Panc1 (cell line): ENCODE results near the gene GRB7. TPM values are rescaled to one million over a fixed set of nuclear protein-coding genes. Genes with fewer than 3 reads are reported as not detected.

Source experiments
- ATAC-seq: fragments of 200-7000 bp; cut with Tn5 transposase; 2 replicates; pipeline ENCODE4 v1.9.1; 2020; ENCODE audit warnings: mild to moderate bottlenecking, moderate library complexity
- BruUV-seq: library from RNA; stranded (reverse); fragments of 400-500 nt; replicated peaks from 2 replicates; lab custom pipeline; 2021; lab: Mats Ljungman, UMichigan
- CTCF ChIA-PET: fragments of 300-600 bp; sonication (Branson Sonifier 250); formaldehyde crosslinking; loops from one replicate; lab custom pipeline; 2022; ENCODE audit warnings: antibody characterized with exemption; lab: Charles Lee
- POLR2A ChIA-PET: fragments of 300-600 bp; sonication (Branson Sonifier 250); formaldehyde crosslinking; loops from one replicate; lab custom pipeline; 2022; ENCODE audit warnings: antibody characterized with exemption; lab: Charles Lee
- DNase-seq: peaks from one replicate; pipeline ENCODE4 v3.0.0-alpha.2; 2010; ENCODE audit warnings: low read depth, low spot score
- H3K27ac ChIP-seq: 2 replicates; pipeline ENCODE4 v1.5.1; 2011; ENCODE audit warnings: mild to moderate bottlenecking, low read length, inconsistent platforms
- H3K27me3 ChIP-seq: fragments of 200-500 bp; sonication (Bioruptor generic); 2 replicates; pipeline ENCODE4 v1.6.0; 2014; ENCODE audit warnings: low read length, inconsistent platforms; ENCODE audit not compliant: control insufficient read depth, insufficient read depth
- H3K36me3 ChIP-seq: fragments of 200-500 bp; sonication (Bioruptor generic); 2 replicates; pipeline ENCODE4 v1.5.1; 2014; ENCODE audit warnings: inconsistent platforms, mild to moderate bottlenecking, low read length, moderate library complexity; ENCODE audit not compliant: control insufficient read depth, insufficient read depth
- H3K4me1 ChIP-seq: 2 replicates; pipeline ENCODE4 v1.5.1; 2011; ENCODE audit warnings: inconsistent platforms, mild to moderate bottlenecking, low read length, moderate library complexity; ENCODE audit not compliant: control insufficient read depth, insufficient read depth
- H3K4me3 ChIP-seq, 2 experiments: 2 replicates each; pipeline ENCODE4 v1.5.1; 2011 to 2012; ENCODE audit warnings: low read depth in 2 of 2, low read length in 2 of 2, mild to moderate bottlenecking in 2 of 2, inconsistent platforms in 1 of 2, moderate library complexity in 1 of 2
- H3K9me3 ChIP-seq: fragments of 200-500 bp; sonication (Bioruptor generic); 2 replicates; pipeline ENCODE4 v1.5.1; 2014; ENCODE audit warnings: low read depth, mild to moderate bottlenecking, inconsistent platforms, low read length, moderate library complexity; ENCODE audit not compliant: control insufficient read depth, insufficient read depth
- POLR2AphosphoS5 ChIP-seq: IDR thresholded peaks from 2 replicates; pipeline ENCODE4 v1.6.1; 2012; ENCODE audit warnings: mild to moderate bottlenecking, low read depth, low read length, moderate library complexity
- REST ChIP-seq, 2 experiments: IDR thresholded peaks; 2 replicates each; pipeline ENCODE4 v1.6.1; 2011 to 2012; ENCODE audit warnings: low read depth in 2 of 2, control low read depth in 1 of 2, low read length in 1 of 2, mild to moderate bottlenecking in 1 of 2, moderate library complexity in 1 of 2; ENCODE audit not compliant: insufficient read depth in 1 of 2
- SIN3A ChIP-seq: IDR thresholded peaks from 2 replicates; pipeline ENCODE4 v1.6.1; 2012; ENCODE audit warnings: low read depth, mild to moderate bottlenecking, low read length, moderate library complexity, borderline replicate concordance; ENCODE audit not compliant: insufficient read depth
- TCF7L2 ChIP-seq: IDR thresholded peaks from 2 replicates; pipeline ENCODE4 v1.6.1; 2011; ENCODE audit warnings: mild to moderate bottlenecking, low read depth, low read length, inconsistent platforms
- in situ Hi-C: cut with HindIII; loops from 2 replicates; pipeline ENCODE4 v1.10.0; 2016; ENCODE audit warnings: low sequenced_read_pairs, low pct_unique_long_range_greater_than_20kb
- intact Hi-C: fragments of 100-400 bp; cut with micrococcal nuclease; formaldehyde crosslinking; loops from one replicate; pipeline ENCODE4 v1.10.0; 2022; ENCODE audit not compliant: unreplicated experiment
- total RNA-seq: library from RNA; stranded (reverse); gene quantifications from one replicate; pipeline ENCODE4 v1.2.1, GENCODE V29; 2021; ENCODE audit not compliant: unreplicated experiment
- TF ChIP-seq, protein P1 (sequence below): fragments of 450-650 bp; IDR thresholded peaks from 2 replicates; pipeline ENCODE4 v1.5.1; 2017; ENCODE audit warnings: mild to moderate bottlenecking

The GRB7 gene
- total RNA-seq, 1 experiment from 2014 or later = 2.8 TPM

GRCh38 chr17:39750131-39751015, 12.6 kb downstream of the GRB7 start:
- no TSS peak for BruUV-seq
- Histone ChIP-seq H3K36me3 (no peaks in the 10 kb centered on the region), H3K4me1 (peaks cover 5% of the 10 kb centered on the region; the same call in 1 of the 2 replicates), H3K4me3 (no peak overlapping the region), H3K27me3 (no peaks in the 10 kb centered on the region), H3K9me3 (no peaks in the 10 kb centered on the region), H3K27ac (no peak overlapping the region)
- TF ChIP-seq REST (IDR thresholded peaks at IDR 0.05; ENCODE audit: insufficient read depth in 1 of 2, low read depth in 2 of 2, low read length in 1 of 2) (no peak), SIN3A (no peak)
- ChIA-PET CTCF (interaction anchor here (1.0 kb wide), 1 partner anchor 20 kb away, joined by 11 read pairs; no protein-coding TSS in a partner anchor), POLR2A (no interaction called here)
- intact Hi-C loops (loop anchor here (5.0 kb wide), 1 partner anchor 123 kb away; the partner anchor contains the start of gene PPP1R1B), in situ Hi-C loops (no loop called here)
- ATAC-seq = no peak
- no peak for DNase-seq

- ATAC-seq = no peak
- no peak for DNase-seq
- H3K9me3 ChIP-seq = no peaks in the 10 kb centered on the region
- TF ChIP-seq, protein P1, sequence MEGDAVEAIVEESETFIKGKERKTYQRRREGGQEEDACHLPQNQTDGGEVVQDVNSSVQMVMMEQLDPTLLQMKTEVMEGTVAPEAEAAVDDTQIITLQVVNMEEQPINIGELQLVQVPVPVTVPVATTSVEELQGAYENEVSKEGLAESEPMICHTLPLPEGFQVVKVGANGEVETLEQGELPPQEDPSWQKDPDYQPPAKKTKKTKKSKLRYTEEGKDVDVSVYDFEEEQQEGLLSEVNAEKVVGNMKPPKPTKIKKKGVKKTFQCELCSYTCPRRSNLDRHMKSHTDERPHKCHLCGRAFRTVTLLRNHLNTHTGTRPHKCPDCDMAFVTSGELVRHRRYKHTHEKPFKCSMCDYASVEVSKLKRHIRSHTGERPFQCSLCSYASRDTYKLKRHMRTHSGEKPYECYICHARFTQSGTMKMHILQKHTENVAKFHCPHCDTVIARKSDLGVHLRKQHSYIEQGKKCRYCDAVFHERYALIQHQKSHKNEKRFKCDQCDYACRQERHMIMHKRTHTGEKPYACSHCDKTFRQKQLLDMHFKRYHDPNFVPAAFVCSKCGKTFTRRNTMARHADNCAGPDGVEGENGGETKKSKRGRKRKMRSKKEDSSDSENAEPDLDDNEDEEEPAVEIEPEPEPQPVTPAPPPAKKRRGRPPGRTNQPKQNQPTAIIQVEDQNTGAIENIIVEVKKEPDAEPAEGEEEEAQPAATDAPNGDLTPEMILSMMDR = no peak
- no peak overlapping the region for H3K27ac ChIP-seq
- H3K36me3 ChIP-seq = no peaks in the 10 kb centered on the region
- no TSS peak for BruUV-seq
- intact Hi-C loops = loop anchor here (5.0 kb wide), 1 partner anchor 124 kb away; the partner anchor contains the start of gene PPP1R1B
- ChIA-PET POLR2A (no interaction called here), CTCF (interaction anchor here (1.0 kb wide), 1 partner anchor 21 kb away, joined by 11 read pairs; no protein-coding TSS in a partner anchor)
- no peak overlapping the region for H3K4me3 ChIP-seq
- H3K4me1 ChIP-seq = peaks cover 9% of the 10 kb centered on the region; the same call in 1 of the 2 replicates
- H3K27me3 ChIP-seq = no peaks in the 10 kb centered on the region
- in situ Hi-C loops = no loop called here
Observed at GRCh38 chr17:39751016-39751543, 13.3 kb downstream of the GRB7 start.

GRCh38 chr17:39751637-39752036, 13.9 kb downstream of the GRB7 start:
- no peak for TF ChIP-seq TCF7L2
- TF ChIP-seq, protein P1 = no peak
- TF ChIP-seq POLR2AphosphoS5 = no peak
- no peak for TF ChIP-seq SIN3A
- TF ChIP-seq REST (IDR thresholded peaks at IDR 0.05; ENCODE audit: insufficient read depth in 1 of 2, low read depth in 2 of 2, low read length in 1 of 2) = no peak
- Histone ChIP-seq H3K27ac (no peak overlapping the region), H3K9me3 (no peaks in the 10 kb centered on the region), H3K27me3 (no peaks in the 10 kb centered on the region), H3K4me3 (no peak overlapping the region), H3K4me1 (peaks cover 9% of the 10 kb centered on the region; the same call in 1 of the 2 replicates), H3K36me3 (no peaks in the 10 kb centered on the region)
- DNase-seq (no peak), ATAC-seq (no peak)
- BruUV-seq = no TSS peak
- in situ Hi-C loops = no loop called here
- intact Hi-C loops = loop anchor here (5.0 kb wide), 1 partner anchor 124 kb away; the partner anchor contains the start of gene PPP1R1B
- ChIA-PET POLR2A (interaction anchor here (0.6 kb wide), 1 partner anchor 20 kb away, joined by 4 read pairs; no protein-coding TSS in a partner anchor), CTCF (interaction anchor here (0.6 to 1.0 kb wide), 2 partner anchors 22 to 34 kb away, joined by 4 to 11 read pairs; no protein-coding TSS in a partner anchor)
